GM20431 (cell line): Measurements from ENCODE around the gene TMEM151B.
"Not testable (repeated sequence)": the region's sequence is repeated elsewhere in the genome, so short reads cannot be mapped to it uniquely, and the experiment has no call there.

ENCODE experiments used
- in situ Hi-C: fragments of 300-500 bp; cut with MseI, MboI; formaldehyde crosslinking; loops from one replicate; pipeline ENCODE4 v1.15.0; 2020; ENCODE audit warnings: low sequenced_read_pairs; ENCODE audit not compliant: unreplicated experiment

TMEM151B gene

DNA sequence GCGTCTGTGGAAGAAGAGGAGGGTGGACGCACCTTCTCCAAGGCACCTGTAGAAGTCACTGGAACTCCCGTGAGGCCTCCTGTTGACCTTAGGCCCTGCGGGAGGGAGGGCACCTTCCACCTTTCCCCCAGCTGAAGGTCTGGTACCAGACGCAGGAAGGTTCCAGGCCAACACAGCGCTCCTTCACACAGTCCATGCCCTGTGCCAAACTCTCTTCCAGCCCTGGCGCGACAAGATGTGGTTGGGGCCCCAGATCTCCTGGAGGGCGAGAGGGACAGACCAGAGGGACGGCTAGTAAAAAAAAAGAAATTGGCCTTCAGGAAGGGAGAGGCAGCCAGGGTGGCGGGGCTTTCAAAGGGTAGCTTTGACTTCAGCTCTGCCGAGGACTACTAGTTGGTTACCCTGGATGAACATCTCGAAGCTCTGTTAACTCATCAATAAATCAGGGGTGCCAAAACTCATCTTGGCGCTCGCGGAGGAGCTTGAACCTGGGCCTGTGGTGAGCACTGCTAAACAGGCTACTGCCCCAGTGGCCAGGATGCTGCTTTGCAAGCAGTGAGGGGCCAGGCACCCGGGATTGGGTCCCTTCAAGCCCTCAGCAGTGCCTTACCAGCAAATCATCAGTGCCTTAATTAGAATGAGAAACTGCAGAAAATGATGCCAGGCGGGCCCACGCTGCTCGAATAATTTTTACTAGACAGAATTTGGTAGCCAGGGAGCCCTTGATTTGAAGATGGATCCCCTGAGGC, 28.0 kb downstream of the TMEM151B start:
- in situ Hi-C loops, result no loop called here

DNA sequence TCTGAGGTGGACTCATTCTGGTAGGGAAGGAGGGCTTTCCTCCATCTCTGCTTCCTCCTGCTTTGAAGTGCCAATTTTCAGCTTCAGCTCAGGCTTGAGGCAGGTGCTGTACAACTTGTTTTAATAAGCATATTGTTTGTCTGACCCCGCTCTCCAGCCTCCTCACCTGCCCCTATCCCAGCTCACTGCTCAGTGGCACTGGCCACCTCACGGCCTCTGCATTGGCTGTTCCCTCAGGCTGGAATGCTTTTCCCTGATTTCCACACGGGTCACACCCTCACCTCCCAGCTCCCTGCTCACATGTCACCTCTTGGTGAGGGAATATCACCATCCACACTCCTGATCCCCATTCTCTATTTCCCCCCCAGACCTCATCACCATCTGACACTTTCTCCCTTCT, 28.6 kb downstream of the TMEM151B start:
- in situ Hi-C loops, result no loop called here

DNA sequence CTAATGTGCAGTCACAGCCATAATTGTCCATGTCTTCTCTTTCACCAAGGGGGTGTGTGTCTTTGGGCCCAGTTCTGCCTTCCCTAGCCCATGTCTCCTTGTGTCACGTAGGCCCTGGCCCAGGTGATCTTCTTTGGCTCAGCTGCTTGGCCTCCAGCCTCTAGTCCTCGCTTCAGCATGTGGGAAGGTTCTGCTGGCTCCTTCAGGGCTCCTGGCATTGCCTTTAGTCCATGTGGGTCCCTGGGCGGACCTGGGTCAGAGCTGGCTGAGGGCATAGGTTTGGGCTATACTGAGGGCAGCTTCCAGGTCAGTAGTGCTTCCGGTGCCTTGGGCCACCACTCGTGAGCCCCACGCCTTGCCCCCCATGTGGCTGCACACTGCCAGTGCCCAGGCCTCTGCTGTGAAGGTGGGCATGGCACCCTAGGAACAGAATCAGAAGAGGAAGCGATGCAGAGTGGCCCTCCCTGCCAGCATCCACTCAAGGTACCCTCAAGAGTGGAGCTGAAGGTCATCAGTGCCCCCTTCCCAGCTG, 30.1 kb downstream of the TMEM151B start:
- in situ Hi-C loops, result no loop called here

DNA sequence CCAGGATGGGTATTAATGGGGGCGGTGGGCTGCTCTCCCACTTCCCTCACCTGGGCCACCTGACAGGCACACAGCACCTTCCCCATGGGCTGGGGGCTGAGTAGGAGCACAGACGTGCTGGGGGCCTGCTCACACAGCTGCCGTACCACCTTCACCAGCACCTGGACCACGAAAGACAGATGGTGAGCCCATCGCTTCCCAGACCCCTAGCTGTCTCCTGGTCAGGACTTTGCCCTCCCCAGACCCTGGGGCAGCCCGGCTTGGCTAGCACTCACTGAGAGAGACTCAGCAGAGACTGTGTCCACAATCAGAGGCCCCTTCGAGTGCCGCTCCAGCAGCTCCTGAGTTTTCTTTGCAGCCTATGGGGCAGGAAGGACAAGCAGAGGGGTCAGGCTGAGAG, 30.9 kb downstream of the TMEM151B start:
- in situ Hi-C loops, result no loop called here

DNA sequence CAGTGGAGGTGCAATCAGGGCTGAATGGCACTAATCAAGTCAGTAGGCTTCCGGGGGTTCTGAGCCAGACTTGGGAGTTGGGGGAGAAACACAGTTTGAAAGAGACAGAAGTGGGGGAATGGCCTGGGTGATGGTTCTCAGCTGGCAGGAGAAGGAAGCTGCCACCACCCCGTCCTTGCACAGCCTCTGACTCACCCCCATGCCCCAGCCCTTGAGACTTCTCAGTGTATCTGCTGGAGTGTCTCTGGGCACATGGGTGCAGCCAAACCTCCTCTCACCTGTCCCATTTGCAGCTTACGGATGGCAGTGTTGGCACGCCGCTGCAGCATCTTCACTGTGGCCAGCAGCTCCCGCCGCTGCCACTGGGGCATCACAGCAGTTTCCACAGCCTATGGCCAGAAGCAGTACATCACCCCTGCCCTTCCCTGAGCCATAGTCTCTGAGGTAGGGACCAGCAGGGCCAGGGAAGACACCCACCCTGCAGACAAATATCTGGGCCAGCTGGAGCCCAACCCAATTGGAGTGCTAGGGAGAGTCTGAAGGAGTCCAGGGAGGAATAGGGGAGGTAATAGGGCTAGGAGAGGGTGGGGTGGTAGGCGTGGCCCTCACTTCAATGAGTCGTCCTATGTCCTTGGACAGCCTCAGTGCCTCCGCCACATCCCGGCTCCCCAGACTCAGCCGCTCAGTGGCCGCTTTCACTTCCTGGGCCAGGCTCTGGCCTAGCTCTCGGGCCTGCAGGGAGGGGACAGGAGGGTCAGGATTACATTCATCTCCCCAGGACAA, 31.7 kb downstream of the TMEM151B start:
- in situ Hi-C loops, result no loop called here

DNA sequence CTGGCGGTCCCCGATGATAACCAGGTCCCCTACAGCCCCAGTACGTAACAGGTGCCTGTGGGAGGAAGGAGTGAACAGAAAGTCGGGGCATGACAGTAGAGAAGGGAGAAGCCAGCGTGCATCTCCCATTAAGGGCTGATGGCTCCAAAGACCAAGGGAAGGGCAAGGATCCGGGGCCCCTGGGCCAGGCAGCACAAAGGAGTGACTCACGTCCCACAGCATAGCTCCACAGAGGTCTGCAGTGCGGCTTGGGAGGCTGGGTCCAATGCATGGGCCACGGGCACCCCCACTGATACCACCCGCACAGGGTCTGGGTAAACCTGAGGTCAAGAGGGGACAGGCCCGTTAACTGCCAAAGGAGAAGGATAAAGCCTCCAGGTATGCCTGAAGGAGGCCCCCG, 32.6 kb downstream of the TMEM151B start:
- in situ Hi-C loops, result no loop called here

DNA sequence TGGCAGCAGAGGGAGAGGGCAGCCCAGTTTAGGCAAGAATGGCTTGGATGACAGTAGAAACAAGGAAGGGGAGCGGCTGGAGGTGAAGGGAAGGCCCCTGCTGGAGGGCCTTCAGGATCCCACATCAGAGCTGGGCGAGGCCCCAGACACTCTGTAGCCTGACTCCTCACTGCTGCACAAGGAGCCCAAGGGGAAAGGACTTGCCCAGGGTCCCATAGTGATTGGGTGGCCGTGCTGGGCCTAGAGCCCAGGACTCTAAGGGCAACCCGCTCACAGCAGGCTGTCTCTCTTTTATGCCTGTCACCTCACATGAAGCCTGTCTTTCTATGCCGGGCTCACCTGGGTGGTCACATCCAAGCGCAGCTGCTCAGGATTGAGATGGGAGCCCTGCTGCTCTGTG, 33.6 kb downstream of the TMEM151B start:
- in situ Hi-C loops, result no loop called here

DNA sequence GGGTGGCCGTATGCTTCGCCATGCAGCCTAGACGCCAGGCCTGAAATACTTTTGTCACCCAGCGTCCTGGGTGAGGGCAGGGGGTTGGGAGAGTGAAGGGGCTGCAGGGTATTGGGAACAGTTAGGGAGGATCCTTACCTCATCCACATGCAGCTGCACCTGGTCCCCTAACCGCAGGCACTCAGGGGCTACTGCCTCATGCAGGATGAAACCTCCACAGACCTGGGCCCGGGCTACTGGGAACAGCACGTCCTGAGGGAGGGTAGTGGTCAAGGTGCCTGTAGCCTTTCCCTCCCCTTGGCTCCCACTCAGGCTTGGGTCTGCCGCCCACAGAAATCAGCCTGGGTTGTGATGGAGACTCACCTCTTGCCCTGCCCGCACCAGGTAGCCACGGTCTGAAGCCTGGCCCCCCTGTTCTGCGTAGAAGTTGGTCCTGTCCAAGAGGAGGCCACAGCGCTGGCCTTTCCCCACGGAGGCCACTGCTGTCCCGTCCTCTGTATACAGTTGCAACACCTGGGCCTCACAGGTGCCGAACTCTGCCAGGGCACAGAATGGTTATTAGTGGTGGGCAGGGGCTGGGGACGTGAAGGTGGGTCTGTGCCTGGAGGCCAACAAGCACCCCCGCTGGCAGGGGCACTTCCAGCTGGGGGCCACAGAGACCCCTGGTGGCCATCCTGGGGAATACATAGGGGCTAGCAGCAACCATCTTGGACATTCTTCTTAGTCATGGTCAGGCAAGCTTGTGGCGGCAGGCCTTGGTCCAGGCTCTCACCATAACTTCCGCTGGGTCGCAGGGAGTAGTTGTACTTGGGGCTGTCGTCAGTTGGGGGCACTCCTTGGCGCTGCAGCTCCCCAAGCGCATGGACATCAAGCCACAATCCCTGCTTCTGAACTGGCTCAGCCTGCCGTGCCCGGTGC, 34.3 kb downstream of the TMEM151B start:
- in situ Hi-C loops, result no loop called here

DNA sequence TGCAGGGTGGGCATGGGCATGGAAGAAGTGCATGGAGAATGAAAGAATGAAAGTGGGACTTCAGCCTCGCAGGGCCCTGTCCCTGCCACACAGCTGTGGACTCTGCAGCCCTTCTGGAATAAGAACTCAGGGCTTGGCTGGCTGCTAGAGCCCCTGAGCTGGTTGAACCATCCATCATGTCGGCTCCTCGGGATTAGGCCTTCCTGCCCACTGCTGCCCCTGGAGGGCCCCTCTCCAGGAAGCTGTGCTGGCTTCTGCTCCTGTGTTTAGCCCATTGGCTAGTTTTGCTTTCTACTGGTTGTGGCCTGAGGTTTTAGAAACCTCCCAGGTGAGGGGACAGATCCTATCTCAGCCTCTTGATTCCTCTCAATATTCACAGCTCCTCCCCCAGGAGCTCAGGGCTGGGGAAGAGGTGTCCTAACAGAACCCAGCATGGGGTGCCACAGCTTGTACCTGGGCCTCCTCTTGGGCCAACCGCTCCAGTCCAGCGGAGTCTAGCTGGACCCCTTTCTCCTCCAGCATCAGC, 35.0 kb downstream of the TMEM151B start:
- in situ Hi-C loops, result no loop called here

DNA sequence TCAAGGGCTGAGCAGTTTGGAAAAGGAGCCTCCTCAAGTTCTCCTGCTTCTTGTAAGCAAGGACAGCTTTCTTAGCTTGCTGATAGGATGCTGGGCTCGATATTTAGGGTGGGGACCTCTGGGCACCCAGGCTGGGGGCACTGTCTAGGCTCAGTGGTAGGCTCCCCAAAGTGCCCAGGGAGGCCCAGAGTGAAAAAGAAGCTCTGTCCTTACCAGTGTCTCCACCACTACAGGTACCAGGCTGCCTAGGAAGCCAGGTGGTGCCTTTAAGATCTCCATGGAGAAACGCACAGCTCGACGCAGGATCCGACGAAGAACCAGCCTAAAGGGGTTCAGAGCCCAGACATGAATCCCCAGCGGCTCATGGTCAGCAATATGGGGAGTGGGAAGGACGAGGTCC, 36.5 kb downstream of the TMEM151B start:
- in situ Hi-C loops, result no loop called here

DNA sequence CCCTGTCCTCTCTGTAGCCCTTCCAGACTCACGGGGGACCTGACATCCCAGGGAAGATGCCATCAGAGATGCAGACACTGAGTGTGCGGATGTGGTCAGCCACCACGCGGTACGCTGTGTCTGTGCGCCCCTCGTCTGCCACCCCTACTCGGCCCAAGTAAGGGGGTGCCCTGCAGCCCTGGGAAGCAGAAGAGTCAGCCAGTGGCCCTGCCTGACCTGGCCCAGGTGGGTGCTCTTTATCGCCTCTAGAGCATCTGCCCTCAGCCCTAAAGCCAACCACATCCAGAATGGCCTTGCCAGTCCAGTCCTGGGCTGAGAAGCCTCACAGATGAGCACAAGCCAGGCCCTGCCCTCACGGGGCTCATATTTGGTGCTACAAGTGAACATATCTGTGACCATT, 37.0 kb downstream of the TMEM151B start:
- in situ Hi-C loops, result no loop called here

DNA sequence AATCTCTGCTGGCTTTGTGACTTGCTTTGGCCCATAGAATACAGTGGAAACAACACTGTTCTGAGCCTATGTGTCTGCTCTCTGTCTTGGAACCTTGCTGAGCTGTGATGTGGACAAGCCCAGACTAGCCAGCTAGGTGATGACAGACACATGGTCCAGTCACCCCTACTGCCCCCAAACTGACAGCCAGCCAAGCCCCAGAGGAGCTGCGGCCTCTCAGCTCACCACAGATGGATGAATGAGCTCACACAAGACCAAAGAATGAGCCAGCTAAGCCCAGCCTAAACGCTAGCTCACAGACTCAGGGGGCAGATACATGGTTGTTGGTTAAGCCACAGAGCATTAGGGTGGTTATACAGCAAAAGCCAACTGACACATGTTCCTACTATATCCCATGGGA, 38.8 kb downstream of the TMEM151B start:
- in situ Hi-C loops, result no loop called here

DNA sequence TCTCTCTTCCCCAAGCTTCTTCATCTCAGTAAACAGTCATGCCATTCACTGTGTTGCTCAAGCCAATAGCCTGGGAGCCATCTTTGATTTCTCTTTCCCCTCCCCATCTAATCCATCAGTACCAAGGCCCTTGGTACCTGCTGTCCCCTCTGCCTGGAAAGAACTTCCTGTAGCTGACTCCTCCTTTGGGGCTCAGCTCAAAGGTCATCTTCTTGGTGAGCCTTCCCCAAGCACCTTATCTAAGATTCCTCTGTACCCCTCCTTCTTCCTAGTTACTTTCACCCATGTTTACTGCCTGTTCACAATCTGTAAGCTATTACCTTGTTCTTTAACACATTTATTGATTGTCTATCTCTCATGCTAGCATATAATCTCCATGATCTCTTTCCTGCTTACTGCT, 39.4 kb downstream of the TMEM151B start:
- in situ Hi-C loops, result no loop called here

DNA sequence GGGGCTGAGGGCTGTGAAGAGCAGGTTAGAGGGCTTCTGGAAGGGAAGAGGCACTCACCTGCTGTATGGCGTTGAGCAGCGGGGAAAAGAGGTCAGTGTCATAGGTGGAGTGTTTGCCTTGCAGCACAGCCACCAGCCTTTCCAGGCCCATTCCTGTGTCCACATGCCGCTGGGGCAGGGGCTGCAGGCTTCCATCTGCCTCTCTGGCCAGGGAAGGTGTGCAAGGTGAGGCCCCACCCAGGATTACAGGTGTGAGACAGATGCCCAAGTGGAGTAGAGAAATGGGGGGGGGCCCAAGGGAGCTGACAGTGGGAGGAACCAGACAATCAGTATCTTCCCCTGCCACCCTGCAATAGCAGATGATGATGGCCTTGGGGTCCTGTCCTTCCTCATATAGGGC, 40.0 kb downstream of the TMEM151B start:
- in situ Hi-C loops, result no loop called here

DNA sequence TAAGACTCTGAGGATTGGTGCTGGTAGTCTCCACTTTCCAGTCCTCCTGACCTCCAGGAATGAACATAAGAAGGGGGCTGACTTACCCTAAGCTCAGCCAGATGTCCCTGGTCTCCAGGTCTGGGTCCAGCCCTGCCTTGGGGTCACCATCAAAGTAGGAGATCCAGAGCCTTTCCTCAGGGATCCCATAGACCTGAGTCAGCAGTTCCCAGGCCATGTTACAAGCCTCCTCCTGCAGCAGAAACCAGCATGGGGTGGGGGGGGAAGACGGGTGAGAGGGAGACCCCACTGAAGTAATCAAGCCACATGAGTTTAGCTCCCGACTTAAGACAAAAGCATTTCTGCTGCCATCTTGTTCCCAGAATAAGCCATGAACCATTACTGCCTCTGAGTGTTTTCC, 41.1 kb downstream of the TMEM151B start:
- in situ Hi-C loops, result no loop called here

DNA sequence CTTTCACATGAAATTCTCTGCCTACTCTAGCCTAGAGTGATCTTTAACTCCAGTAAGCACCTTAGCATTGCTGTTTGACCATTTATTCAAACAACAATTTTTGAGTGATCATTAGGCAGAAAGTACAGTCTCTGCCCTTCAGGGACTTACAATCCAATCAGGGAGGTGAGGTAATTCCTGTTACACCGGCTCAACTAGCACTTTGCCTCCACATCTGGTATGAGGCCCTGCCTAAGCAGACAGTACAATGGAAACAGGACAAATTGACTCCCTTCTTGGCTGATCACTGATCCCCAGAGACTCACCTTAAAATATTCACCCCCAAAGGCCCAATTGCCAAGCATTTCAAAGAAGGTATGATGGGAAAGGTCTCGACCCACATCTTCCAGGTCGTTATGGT, 41.5 kb downstream of the TMEM151B start:
- in situ Hi-C loops, result no loop called here

DNA sequence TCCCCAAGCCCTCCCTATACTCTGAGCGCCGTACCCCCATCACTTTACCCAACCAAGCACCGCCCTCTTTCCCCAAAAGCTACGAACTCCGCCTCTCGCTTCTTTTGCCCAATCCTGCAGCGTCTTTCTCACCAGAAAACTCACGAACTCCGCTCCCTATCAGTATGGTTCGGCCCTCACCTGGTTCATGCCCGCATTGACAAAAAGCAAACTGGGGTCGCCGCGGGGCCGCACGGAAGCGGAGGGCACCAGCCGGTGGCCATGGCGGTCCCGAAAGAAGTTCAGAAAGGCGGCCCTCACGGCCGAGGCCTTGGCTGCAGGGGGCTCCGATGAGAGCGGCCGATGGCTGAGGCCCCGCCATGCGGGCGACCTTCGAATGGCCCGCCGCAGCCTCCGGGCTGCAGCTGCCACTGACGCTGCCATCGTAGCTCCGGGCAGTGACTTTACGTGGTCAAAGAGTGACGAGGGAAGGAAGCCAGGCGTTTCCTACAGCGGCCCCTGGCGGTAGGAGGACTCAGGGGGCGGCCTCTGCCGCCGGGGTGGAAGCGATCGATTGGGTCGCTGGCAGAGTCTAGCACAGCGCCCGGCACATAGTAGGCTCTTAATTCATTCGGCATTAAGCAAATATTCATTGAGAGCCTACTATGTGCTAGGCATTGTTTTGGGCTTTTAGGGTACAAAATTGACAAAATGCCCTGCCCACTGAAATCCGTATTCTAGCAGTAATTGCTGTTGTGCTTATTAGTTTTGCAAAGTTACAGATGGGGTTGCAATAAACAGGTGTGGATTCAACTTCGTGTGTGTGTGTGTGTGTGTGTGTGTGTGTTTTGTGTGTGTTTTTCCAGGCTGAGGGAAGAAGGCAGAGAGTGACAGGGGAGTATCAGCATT, 42.9 kb downstream of the TMEM151B start, which contains the start of gene AARS2:
Gene AARS2 (minus strand): TSS at position 447 of the 888 bp plus-strand sequence. CDS start 24 bp downstream, at position 423.
- in situ Hi-C loops, result no loop called here

DNA sequence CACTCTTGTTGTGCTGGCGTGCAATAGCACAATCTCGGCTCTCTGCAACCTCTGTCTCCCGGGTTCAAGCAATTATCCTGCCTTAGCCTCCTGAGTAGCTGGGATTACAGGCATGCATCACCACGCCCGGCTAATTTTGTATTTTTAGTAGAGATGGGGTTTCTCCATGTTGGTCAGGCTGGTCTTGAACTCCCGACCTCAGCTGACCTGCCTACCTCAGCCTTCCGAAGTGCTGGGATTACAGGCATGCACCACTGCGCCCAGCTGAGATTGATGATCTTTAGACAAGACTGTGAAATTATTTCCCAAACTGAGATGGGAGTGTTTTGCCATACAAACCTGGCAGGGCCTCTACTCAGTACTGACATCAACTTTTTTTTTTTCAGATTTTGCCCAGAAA, 44.4 kb downstream of the TMEM151B start:
- in situ Hi-C loops, result not testable (repeated sequence)

DNA sequence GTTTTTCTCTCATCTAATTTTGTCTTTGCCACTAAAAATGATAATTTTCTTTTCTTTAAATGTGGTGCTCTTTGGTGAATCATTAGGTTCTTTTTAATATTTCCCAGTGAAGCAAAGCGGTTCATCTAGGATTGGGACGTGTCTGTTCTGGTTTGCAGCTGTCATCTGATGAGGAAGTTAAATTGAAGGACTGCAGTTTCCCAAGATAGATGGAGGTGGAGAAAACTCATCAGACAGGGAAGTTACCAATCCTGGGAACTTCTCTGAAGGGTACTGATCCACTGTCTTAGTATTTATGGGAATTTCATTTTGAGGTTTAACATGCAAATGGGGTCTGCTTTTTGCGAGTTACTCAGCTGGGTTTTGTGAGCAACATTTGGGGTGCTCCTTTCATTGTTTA, 45.3 kb downstream of the TMEM151B start:
- in situ Hi-C loops, result no loop called here
